NCI-H1436 treated with DMSO at 0.1 percent for 48 hours (cell line): ENCODE data around the gene SPATS2.
A peak's percentile ranks its signal among the peaks of the same experiment; 100 is the strongest.
"Not testable (repeated sequence)": the region's sequence is repeated elsewhere in the genome, so short reads cannot be mapped to it uniquely, and the experiment has no call there.

Experiments used
- DNase-seq: peaks from one replicate; lab custom pipeline; 2025; lab: John Stamatoyannopoulos, UW

SPATS2 gene

DNA sequence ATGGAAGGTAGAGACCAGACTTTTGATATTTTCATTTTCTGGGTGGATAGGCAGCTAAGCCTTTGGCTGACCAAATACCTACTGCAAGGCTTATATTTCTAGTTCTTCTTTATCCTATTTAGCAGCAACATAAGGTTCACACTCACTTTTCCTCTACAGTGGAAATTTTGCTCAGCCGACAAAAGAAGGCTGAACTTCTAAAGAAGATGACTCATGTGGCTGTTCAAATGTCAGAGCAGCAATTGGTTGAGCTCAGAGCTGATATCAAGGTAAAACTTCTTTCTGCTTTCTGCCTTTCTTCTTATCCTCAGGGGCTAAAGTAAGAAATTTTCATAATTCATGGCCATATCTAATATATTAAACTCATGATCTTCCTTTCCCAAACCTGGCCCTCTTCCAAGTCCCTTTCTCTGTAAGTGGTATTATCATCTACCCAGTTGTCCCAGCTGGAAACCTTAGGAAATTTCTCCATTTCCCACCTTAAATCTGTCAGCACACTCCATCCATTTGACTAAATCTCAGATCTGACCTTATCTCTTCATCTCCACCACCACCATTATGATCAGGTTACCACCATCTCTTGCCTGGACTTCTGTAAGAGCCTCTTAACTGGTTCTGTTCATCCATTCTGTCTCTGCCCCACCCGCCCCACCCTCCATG, 151.8 kb downstream of the SPATS2 start:
- no peak for DNase-seq

DNA sequence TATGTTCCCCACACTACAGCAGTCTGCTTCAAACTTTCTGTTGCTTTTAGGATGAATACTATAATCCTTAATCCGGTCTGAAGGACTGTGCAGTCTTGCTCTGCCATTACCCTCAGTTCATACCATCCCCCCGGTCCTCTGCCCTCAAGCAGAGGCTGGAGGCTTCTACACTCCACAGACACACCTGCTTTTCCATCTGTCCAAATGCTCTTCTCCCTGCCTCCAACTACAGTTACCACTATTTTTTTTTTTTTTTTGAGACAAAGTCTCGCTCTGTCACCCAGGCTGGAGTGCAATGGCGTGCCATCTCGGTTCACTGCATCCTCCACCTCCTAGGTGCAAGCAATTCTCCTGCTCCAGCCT, 152.3 kb downstream of the SPATS2 start:
- no peak for DNase-seq

DNA sequence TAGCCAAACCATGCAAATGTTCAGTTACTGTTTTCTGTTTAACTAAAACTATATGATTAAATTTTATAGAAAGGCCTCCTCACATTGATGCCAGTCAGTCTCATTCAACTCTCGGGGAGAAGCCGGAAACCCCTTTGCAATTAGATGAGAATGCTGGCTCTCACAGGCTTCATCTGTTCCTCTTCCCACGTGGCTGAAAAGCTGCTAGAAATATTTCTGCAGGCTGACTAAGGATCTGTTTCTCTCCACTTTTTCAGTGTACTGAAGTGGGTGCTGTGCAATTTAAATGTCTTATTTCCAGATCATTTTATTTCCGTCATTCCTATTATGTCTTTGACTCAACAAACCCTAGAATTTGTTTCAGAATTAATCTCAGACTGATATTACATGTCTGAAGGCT, 154.1 kb downstream of the SPATS2 start:
- no peak for DNase-seq

DNA sequence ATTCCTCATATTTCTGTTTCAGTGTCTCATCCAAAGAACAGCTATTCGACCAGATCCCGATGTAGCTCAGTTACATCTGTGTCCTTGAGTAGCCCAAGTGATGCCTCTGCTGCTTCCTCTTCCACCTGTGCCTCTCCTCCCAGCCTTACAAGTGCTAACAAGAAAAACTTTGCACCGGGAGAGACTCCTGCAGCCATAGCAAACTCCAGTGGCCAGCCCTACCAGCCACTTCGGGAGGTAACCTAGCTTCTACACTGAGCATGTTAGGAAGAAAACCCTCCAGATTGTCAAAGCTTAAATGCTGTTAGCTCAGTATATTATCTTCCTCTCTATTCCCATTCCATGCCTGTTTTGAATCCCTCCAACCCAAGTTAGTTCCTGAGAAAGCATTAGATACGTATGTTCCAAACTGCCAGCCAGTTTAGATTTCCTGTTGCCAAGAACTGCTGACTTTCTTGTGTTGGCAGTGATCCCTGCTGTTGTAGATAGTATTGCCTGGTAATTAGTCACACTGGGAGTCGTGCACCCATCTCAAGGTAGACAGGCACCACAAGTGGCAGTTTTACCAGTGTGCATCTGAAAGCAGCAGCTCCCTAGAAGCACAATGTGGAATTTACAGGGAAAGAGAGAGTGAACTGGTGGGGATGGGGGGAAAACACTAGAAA, 157.5 kb downstream of the SPATS2 start:
- no peak for DNase-seq

DNA sequence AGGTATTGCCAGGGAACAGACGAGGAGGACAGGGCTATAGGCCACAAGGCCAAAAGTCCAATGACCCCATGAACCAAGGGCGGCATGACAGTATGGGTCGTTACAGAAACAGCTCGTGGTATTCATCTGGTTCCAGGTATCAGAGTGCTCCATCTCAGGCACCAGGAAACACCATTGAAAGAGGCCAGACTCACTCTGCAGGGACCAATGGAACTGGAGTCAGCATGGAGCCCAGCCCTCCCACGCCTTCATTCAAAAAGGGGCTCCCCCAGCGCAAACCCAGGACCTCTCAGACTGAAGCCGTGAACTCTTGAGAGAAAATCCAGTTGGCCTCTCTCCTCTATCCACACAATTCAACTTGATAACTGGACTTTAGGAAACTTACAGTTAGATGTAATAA, 158.7 kb downstream of the SPATS2 start:
- no peak for DNase-seq

DNA sequence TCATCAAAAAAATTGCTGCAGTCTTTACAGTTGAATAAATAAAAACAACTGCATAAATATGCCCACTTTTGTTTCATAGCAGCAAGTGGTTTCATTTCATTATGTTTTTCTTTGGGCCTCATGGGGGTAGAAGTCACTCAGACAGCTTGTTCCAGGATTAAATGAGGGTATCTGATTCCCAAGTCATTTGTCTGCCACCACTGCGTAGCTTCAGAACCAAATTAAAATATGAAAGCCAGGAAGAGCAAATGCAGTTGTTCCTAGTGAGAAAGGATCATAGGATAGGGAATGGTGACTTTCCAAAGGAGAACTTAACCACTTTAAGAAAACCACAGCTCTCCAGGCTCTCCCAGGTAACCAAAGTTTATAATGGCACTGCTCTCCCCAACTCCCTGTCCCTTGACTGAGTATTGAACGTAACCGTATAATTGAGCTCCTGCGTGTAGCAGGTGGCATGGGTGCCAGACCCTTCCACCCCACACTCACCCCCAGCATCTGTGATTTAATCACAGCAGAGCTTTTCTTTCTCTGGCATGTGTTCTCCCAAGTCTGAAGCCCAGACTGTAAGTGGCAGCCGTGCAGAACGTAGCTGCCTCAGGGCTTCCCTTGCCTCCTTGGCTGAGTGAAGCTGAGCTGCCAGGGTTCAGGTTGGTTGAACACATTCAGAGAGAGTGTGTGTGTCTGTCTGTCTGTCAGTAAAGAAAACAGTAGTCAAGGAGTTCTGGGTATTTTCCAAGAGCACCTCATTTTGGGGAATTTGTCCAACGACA, 160.3 kb downstream of the SPATS2 start:
- no peak for DNase-seq

DNA sequence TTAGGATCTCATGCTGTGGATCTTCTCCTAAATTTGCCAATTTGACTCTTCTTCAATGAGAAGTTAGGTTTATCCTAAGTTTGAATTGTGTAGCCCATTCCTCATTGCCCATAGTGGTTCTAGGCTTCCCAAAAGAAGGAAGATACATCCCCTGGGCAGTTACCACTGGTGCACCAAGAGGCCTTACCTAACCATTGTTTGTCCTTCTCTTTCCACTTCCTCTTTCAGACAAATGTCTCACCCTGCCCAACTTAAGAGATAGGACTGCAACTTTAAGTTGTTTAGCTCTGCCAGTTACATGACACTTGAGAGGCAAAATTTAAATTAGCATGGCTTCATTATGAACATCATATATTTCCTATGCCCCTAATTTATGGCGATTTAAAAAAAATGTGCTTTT, 162.2 kb downstream of the SPATS2 start:
- DNase-seq: no peak

DNA sequence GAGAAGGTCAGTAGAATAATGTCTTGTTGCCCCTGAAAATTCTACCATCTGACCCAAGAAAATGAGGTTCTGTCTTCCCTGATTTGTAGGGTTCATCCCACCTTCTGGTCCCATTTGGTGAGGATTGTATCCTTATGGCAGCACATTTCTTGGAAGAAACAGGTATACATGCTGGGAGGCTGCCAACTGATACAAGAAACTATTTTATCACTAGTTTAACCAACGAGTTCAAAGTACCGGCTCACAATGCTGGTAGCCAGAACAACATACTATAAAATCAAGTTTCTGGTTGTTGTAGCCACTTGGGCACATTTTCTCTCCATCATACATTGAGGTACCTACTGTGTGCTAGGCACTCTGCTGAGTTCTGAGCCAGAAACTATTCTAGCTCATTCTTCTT, 164.5 kb downstream of the SPATS2 start:
- no peak for DNase-seq

DNA sequence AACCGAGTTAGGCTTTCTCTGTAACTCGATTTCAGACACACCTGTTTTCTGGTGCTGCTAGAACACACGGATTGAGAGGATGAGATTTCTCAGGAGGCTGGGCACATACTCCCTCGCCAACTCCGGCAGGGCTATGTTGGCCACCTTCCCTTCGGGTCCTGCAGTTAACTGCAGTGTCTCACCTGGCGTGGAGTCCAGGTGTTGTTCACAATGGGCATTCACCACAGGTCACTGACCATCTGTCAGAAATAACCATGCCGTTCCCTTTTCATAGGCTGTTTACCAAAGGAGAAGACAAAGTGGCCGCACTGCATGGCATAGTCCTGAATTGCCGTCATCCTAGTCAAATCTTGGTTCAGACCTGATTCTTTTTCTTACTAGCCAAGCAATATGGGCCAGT, 166.1 kb downstream of the SPATS2 start:
- no peak for DNase-seq

DNA sequence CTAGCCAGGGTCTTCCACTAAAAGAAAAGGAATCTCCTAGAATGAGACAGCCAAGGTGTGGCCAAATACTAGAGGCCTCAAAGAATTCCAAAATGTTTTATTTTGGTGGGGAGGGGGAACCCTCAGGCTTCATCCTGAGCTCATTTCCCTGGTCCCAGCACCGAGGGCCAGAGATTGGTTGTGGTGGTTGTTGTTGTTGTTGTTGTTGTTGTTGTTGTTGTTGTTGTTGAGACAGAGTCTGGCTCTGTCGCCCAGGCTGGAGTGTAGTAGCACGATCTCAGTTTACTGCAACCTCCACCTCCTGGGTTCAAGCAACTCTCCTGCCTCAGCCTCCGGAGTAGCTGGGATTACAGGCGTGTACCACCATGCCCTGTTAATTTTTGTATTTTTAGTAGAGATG, 166.9 kb downstream of the SPATS2 start:
- DNase-seq: not testable (repeated sequence)

DNA sequence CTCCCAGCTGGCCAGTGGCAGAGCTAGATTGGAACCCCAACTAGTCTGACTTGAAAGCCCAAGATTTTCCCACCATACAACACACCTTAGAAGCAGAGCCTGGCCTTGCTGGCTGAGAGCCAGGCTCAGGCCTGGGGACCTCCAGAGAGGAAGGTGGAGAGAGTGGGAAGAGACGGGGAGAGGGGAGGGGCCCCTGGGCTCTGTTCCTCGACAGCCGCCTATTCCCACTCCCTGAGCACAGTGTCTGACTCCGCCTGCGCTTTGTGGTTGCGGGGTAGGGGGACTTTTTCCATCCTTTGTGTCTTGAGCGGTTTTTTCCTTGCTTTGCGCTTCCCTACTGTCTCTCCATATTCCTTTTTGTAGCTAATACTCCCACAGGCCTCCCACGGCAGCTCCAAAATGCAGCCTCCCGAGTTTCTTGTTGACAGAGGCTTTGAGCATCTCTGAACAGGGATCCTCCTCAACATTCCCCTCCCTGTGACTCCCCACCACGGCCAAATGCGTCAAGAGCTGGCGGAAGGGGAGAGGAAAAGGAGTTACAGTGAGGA, 167.5 kb downstream of the SPATS2 start:
- no peak for DNase-seq

DNA sequence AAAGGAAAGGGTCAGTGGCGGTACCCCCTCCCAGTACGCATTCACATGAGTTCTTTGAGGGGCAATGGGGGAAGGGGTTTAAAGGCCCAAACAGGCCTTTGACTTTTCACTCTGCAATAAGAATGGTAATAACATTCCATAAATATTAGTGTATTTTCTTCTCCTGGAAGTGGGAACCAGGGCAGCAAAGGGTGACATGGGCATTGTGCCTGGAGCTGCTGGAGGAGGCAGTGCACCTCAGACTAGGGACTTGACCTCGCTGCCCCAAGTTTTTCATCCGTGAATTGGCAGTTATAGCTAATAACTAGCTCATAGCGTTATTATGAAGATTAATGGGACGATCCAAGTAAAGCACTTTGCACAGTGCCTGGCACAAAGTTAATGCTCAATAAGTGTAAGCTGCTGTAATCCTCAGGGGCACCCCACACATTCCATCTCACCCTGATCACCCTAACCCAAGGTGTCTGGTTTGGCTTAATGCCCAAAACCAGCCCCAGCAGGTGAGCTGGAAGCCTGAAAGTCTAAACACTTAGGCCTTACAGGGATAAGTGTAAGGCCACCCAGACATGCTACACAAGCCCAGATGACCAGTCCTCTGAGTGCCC, 168.8 kb downstream of the SPATS2 start:
- DNase-seq: no peak

DNA sequence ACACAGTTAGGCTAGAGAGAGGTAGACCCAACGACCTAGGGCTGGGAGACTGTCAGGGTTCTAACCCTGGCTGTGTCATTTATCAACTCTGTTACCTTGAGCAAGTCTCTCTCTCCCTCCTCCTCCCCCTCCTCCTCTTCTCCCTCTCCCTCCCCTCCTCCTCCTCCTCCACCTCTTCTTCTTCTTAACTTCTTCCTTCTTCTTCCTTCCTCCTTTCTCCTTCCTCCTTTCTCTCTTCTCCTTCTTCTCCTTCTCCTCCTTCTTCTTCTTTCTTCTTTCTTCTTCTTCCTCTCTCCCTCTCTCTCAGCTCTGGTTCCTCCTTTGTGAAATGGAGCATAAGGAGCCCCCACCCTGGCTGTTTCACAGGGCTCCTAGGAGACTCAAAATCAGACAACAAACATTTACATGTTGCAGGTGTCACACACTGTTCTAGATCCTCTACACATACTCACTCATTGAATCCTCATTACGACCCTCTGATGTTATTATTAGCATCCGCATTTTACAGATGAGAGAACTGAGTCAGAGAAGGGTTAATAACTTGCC, 169.3 kb downstream of the SPATS2 start:
- no peak for DNase-seq

DNA sequence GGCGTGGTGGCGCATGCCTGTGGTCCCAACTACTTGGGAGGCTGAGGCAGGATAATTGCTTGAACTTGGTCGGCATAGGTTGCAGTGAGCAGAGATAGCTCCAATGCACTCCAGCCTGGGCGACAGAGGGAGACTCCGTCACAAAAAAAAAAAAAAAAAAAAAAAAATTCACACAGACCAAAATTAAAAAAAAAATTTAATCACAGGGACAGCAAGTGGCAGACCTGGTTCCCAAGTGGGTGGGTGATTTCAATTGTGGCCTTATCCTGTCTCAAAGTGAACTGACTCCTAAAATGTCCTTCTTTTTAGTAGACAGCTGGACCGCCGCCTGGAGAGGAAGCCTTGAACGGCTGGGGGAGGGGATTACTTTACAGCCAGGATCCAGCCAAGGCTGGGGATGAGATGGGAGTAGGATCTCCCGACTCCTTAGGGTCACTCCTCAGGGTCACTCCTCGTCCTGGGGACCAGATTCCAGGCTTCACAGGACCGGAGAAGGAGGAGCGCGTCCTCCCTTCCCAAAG, 170.0 kb downstream of the SPATS2 start:
- no peak for DNase-seq

DNA sequence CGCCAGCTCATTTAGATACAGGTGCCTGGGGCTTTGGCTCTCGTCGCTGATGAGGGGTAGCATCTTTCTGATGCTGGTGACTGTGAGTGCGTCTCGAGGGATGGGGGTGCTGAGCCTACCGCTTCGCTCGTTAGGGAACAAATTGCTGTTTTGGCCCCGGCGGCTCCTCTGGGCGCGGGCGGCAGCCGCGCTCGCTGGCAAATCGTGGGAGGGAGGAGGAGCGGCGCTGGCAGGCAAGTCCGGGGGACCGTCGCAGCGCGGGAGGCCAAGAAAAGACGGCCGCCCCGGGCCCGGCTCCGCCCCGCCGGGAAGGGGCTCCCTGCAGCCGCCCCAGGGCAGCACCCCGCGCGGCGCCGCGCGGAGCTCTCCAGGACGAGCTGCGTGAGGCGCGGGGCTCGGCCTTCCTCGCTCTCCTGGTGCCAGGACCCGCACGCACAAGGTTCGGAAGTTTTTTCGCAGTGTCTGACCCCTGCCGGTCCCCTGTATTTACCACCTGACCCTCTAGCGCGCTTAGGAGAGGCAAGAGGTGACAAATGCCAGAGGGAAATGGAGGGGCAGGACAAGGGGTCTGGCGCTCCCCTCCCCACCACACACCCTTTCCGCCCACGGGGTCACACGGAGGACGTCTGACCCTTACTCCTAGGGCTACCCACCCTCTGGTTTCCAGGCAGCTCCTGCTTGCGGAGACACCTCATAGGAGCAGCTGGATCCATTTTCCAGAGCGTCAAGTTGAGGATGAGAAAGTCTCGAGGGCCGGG, 170.7 kb downstream of the SPATS2 start:
- no peak for DNase-seq

DNA sequence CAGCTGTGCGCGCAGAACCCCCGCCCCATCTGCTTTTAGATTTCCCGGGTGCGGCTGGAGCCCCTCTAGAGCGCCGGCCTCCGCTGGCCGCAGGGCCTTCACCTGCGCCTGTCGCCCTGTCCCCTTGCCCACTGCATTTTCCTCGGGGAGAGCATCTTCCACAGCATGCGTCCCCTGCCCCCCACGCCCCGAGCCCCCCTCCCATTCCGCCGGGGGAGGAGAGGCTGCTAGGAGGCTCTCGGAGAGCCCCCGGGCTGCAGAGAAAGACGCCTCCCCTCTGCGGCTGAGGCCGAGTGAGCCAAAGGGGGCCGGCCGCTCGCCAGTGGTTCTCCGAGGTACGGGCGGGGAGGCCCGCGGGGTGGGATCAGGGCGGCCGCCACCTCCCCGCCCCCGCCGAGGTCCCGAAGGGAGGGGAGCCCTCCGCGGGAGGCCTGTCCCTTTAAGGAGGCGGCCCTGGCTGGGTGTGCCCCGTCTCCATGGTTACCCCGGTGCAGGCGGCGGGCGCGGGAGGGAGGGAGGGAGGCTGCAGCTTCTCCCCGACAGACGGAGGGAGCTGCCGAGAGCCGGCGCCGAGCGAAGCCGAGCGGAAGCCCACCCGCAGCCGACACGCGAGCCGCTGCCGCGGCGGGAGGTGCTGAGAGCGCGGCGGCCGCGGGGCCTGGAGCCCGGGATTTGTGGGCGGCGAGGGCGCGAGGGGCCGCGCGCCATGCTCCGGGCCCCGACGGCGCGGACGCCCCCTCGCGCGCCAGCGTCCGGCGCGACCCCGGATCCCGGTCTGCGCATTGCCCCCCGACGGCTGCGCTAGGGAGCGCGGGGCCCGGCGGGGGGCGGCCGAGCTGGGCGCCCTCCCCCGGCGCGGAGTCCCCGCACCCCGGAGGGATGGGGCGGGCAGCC, 171.5 kb downstream of the SPATS2 start, which contains the start of gene KCNH3:
Gene KCNH3, plus strand, starts transcription at position 521 of the 894 bp plus-strand sequence. CDS start 387 bp downstream, outside the sequence.
- DNase-seq: peak; percentile 59

DNA sequence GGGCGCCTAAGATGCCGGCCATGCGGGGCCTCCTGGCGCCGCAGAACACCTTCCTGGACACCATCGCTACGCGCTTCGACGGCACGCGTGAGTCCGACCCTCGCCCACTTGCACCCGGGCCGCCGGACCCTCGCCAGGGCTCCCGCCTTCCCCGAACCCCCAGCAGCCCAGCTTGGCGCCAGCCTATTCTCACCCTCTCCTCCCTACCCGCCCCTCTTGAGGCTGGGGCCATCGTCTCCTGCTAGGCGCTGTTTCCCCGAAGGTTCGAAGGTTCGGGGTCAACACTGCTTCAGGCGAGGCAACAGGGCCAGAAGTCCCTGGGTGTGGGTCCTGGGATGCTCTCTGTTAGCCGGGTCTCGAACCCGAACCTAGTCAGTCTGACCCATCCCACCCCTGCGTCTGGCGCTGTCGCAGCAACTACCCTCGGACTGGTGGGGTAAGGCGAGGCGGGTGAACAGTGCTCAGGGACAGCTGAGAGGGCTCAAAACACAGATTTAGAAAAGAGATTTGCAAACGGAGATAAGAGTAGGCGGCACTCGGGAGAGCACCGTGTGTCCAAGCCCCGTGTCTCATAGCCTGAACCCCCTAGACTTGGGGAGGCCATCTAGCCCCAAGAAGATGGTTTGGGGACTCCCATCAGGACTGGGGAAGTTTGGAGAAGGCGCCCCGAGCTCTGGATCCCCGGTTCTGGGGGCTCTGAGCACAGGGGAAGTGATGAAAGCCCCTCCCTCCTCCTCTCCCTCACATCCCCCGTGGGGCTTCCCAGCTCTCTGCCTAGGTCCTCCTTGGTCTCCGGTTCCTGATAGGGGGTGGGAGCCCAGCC, 172.4 kb downstream of the SPATS2 start:
- DNase-seq: no peak

DNA sequence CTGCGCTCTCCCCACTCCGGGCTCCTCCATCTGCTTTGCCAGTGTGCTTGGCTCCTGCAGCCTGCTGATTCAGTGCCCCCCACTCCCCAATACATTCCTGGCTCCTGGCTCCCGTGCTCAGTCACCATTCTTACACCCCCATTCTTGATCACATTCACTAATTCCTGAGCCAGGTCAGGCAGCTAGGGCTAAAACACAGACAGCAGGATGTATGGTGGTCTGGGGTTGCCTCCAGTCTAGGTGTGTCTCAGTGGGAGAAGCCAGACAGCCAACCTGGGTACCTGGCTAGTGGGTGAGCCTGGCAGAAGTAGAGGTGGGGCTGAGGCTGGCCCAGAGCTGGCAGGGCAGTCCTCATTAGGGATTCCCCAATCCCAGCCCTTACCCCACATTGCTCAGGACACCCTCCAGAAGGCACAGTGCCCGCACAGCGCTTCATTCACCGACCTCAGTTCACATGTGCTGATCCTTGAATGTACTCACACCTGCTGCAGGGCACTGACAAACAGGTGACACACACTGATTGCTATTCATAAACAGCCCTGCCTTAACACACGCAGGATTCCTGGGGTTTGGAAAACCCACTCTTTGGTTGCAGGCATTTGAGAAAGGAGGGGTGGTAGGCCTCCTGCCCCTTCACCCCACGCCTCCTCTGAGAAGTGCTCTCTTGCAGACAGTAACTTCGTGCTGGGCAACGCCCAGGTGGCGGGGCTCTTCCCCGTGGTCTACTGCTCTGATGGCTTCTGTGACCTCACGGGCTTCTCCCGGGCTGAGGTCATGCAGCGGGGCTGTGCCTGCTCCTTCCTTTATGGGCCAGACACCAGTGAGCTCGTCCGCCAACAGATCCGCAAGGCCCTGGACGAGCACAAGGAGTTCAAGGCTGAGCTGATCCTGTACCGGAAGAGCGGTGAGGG, 173.2 kb downstream of the SPATS2 start:
- no peak for DNase-seq
